MCF 10A (cell line): ENCODE data around the gene FGGY. TPM values are rescaled to one million over a fixed set of nuclear protein-coding genes. Genes with fewer than 3 reads are reported as not detected.

Source experiments
- BruUV-seq: library from RNA; stranded (reverse); fragments of 400-500 nt; replicated peaks from 2 replicates; lab custom pipeline; 2021; lab: Mats Ljungman, UMichigan
- CTCF ChIA-PET: fragments of 300-600 bp; sonication (Branson Sonifier 250); formaldehyde crosslinking; extraction: SDS; loops from one replicate; lab custom pipeline; 2021; ENCODE audit warnings: antibody characterized with exemption, inconsistent platforms; lab: Yijun Ruan, JAX
- POLR2A ChIA-PET: fragments of 300-600, 350-650 bp; sonication (Branson Sonifier 250); formaldehyde crosslinking; extraction: SDS; loops from one replicate; lab custom pipeline; 2020; ENCODE audit warnings: antibody characterized with exemption, inconsistent platforms; lab: Yijun Ruan, JAX
- DNase-seq: peaks from one replicate; pipeline ENCODE4 v3.0.0-alpha.2; 2018; ENCODE audit not compliant: unreplicated experiment
- H3K27ac Mint-ChIP-seq: one replicate; pipeline ENCODE4 v1.8.0; 2022; ENCODE audit warnings: mild to moderate bottlenecking, low read depth, mixed read lengths; ENCODE audit not compliant: unreplicated experiment
- H3K27me3 Mint-ChIP-seq: one replicate; pipeline ENCODE4 v1.8.0; 2022; ENCODE audit warnings: mixed read lengths; ENCODE audit not compliant: insufficient read depth, unreplicated experiment
- H3K36me3 Mint-ChIP-seq: one replicate; pipeline ENCODE4 v1.8.0; 2022; ENCODE audit warnings: mild to moderate bottlenecking, moderate library complexity, mixed read lengths; ENCODE audit not compliant: insufficient read depth, unreplicated experiment
- H3K4me1 Mint-ChIP-seq: one replicate; pipeline ENCODE4 v1.8.0; 2022; ENCODE audit warnings: mixed read lengths; ENCODE audit not compliant: insufficient read depth, unreplicated experiment
- H3K4me3 Mint-ChIP-seq: one replicate; pipeline ENCODE4 v1.8.0; 2022; ENCODE audit warnings: mild to moderate bottlenecking, moderate library complexity, mixed read lengths; ENCODE audit not compliant: unreplicated experiment
- H3K9me3 Mint-ChIP-seq: one replicate; pipeline ENCODE4 v1.8.0; 2022; ENCODE audit warnings: mixed read lengths; ENCODE audit not compliant: unreplicated experiment
- intact Hi-C: fragments of 100-400 bp; cut with micrococcal nuclease; formaldehyde crosslinking; loops from 2 replicates; pipeline ENCODE4 v1.14.1; 2022
- total RNA-seq: library from RNA; stranded (reverse); gene quantifications from 2 replicates; pipeline ENCODE4 v1.2.3, GENCODE V29; 2022
- TF ChIP-seq, protein P1 (sequence below): fragments of 200-600 bp; IDR thresholded peaks from one replicate; pipeline ENCODE4 v1.8.0; 2022; ENCODE audit warnings: antibody characterized with exemption, mild to moderate bottlenecking; ENCODE audit not compliant: unreplicated experiment

The FGGY gene
- total RNA-seq, 1 experiment from 2014 or later: 10.6 TPM

DNA sequence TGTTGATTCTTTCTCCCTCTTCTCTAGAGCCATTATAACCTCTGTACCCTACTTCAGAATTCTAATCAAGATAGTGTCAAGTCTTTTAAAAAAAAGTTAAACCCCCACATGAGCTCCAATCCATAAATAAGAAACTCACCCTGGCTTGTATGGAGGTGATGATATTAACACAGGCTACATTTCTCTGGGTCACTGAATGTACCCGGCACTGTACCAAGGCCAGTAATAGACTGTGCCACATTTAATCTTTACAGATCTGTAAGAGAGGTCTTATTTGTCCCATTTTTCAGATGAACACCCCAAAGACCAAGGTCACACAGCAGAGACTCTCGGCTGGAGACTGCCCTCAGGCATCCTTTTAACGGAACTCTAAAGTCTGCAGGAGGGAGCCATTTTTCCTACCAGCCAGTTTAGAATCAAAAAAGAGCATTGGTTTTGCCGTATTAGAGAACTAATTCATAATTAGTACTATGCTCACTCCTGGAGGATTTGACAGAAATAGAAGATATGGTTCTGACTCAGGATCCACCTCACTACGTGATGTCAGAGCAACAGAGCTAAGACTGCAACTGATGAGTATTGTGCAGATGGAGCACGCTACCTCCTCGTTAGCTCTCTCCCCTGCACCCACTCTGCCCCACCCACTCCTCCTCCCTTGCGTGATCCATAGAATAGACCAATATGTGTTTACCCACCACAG is 300.7 kb downstream of the FGGY start:
- Mint-ChIP-seq H3K4me3 (no peak overlapping the region), H3K9me3 (no peaks in the 10 kb centered on the region), H3K36me3 (no peaks in the 10 kb centered on the region), H3K27ac (peak overlapping the region; percentile 59), H3K27me3 (no peaks in the 10 kb centered on the region), H3K4me1 (peaks cover 19% of the 10 kb centered on the region)
- DNase-seq: no peak
- ChIA-PET CTCF (interaction anchor here (0.6 to 1.3 kb wide), 6 partner anchors 12 to 541 kb away, joined by 3 to 4 read pairs (median 3); no protein-coding TSS in a partner anchor), POLR2A (interaction anchor here (0.6 to 2.1 kb wide), 15 partner anchors 9 to 815 kb away, joined by 3 to 12 read pairs (median 3); partner anchors contain the start of gene FGGY)
- TF ChIP-seq, protein P1, sequence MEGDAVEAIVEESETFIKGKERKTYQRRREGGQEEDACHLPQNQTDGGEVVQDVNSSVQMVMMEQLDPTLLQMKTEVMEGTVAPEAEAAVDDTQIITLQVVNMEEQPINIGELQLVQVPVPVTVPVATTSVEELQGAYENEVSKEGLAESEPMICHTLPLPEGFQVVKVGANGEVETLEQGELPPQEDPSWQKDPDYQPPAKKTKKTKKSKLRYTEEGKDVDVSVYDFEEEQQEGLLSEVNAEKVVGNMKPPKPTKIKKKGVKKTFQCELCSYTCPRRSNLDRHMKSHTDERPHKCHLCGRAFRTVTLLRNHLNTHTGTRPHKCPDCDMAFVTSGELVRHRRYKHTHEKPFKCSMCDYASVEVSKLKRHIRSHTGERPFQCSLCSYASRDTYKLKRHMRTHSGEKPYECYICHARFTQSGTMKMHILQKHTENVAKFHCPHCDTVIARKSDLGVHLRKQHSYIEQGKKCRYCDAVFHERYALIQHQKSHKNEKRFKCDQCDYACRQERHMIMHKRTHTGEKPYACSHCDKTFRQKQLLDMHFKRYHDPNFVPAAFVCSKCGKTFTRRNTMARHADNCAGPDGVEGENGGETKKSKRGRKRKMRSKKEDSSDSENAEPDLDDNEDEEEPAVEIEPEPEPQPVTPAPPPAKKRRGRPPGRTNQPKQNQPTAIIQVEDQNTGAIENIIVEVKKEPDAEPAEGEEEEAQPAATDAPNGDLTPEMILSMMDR: no peak
- no TSS peak for BruUV-seq
- intact Hi-C loops: no loop called here

DNA sequence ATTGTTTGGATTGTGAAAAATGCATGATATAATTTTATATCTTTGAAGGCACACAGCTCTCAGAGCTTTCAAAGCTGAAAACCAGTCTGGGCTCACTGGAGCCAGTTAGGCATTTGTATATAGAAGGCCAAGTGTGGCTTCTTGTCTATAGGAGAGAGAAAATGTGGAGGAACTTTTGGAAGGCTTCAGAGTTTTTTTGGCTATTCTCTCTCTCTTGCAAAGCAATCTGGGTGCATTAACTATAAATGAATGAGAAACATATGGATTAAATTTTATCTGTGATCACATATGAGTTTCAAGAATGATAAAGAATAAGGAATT is 301.2 kb downstream of the FGGY start:
- H3K27me3 Mint-ChIP-seq: no peaks in the 10 kb centered on the region
- ChIA-PET POLR2A (interaction anchor here (0.7 to 2.1 kb wide), 4 partner anchors 8 to 152 kb away, joined by 3 to 12 read pairs (median 7); no protein-coding TSS in a partner anchor), CTCF (interaction anchor here (0.7 kb wide), 1 partner anchor 179 kb away, joined by 3 read pairs; no protein-coding TSS in a partner anchor)
- TF ChIP-seq, protein P1: no peak
- no peaks in the 10 kb centered on the region for H3K36me3 Mint-ChIP-seq
- H3K4me1 Mint-ChIP-seq: peaks cover 19% of the 10 kb centered on the region
- no peak overlapping the region for H3K27ac Mint-ChIP-seq
- no peak overlapping the region for H3K4me3 Mint-ChIP-seq
- no TSS peak for BruUV-seq
- intact Hi-C loops: no loop called here
- H3K9me3 Mint-ChIP-seq: no peaks in the 10 kb centered on the region
- DNase-seq: no peak

DNA sequence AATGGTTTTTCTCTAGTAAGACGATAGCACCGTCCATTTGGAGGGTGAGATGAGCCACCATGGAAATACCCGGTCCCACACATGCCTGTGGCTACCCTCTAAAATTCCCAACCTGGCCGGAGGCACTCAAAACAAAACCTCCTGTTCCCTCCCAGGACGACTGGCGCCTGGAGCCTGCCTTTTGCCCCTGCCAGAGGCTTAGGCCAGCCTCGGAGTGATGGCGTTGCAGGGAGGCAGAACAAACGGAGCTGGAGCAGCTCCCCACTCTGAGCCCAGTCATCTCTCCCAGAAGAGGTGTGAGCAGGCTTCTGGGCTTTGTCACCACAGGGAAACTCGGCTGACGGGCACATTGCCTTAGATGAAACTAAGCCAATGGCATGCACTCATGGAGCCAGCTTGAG is 304.1 kb downstream of the FGGY start:
- Mint-ChIP-seq H3K36me3 (no peaks in the 10 kb centered on the region), H3K27me3 (no peaks in the 10 kb centered on the region), H3K9me3 (no peaks in the 10 kb centered on the region), H3K27ac (no peak overlapping the region), H3K4me1 (peaks cover 14% of the 10 kb centered on the region), H3K4me3 (no peak overlapping the region)
- TF ChIP-seq, protein P1: no peak
- ChIA-PET POLR2A (no interaction called here), CTCF (no interaction called here)
- intact Hi-C loops: no loop called here
- BruUV-seq: no TSS peak
- DNase-seq: no peak

DNA sequence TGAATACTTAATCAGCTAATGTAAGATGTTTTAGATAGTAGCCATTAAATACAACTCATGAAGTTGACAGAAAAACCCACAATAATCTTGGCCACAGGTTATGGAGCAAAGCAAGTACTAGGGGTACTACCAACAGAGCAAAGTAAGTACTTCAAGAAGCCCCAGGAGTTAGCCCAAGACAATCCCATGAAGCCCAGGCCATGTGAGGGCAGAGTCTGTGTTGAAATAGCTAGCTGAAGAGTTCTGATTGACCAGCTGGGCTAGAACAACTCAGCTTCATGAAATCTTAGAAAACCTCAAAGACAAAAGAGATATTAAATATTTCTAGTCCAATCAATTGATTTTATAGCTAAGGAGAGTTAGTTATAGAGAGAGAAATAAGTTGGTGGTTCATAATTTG is 304.9 kb downstream of the FGGY start:
- Mint-ChIP-seq H3K27ac (no peak overlapping the region), H3K27me3 (no peaks in the 10 kb centered on the region), H3K9me3 (no peaks in the 10 kb centered on the region), H3K36me3 (no peaks in the 10 kb centered on the region), H3K4me1 (peaks cover 7% of the 10 kb centered on the region), H3K4me3 (no peak overlapping the region)
- ChIA-PET POLR2A (interaction anchor here (1.4 to 1.6 kb wide), 2 partner anchors 29 to 157 kb away, joined by 3 to 4 read pairs; no protein-coding TSS in a partner anchor), CTCF (no interaction called here)
- DNase-seq: no peak
- BruUV-seq: no TSS peak
- intact Hi-C loops: no loop called here
- TF ChIP-seq, protein P1: no peak
